Testis (tissue), 2 donors: ENCODE results near the gene MRGPRX2.

Experiments
- POLR2A ChIP-seq: fragments of 450-650 bp; IDR thresholded peaks from one replicate; pipeline ENCODE4 v1.6.1; 2017; ENCODE audit warnings: antibody characterized with exemption, mild to moderate bottlenecking, moderate library complexity
- TF ChIP-seq, protein P1 (sequence below), 3 experiments: fragments of 450-650 bp in 2 of 3; fragments of 200-600 bp in 1 of 3; sonication (generic) in 1 of 3; IDR thresholded peaks; one replicate each; pipeline ENCODE4 v1.5.1; 2016 to 2019; ENCODE audit warnings: antibody characterized with exemption in 3 of 3, mild to moderate bottlenecking in 2 of 3, moderate library complexity in 1 of 3

GRCh38 chr11:19072464-19072863 is 11.9 kb upstream of the MRGPRX2 start:
- TF ChIP-seq, protein P1, sequence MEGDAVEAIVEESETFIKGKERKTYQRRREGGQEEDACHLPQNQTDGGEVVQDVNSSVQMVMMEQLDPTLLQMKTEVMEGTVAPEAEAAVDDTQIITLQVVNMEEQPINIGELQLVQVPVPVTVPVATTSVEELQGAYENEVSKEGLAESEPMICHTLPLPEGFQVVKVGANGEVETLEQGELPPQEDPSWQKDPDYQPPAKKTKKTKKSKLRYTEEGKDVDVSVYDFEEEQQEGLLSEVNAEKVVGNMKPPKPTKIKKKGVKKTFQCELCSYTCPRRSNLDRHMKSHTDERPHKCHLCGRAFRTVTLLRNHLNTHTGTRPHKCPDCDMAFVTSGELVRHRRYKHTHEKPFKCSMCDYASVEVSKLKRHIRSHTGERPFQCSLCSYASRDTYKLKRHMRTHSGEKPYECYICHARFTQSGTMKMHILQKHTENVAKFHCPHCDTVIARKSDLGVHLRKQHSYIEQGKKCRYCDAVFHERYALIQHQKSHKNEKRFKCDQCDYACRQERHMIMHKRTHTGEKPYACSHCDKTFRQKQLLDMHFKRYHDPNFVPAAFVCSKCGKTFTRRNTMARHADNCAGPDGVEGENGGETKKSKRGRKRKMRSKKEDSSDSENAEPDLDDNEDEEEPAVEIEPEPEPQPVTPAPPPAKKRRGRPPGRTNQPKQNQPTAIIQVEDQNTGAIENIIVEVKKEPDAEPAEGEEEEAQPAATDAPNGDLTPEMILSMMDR (IDR thresholded peaks at IDR 0.05), result no peak
- TF ChIP-seq POLR2A, result no peak
